RCC 7860 (cell line): ENCODE data around the gene PTPRN2.
"Not testable (repeated sequence)": the region's sequence is repeated elsewhere in the genome, so short reads cannot be mapped to it uniquely, and the experiment has no call there.

Experiments used
- DNase-seq: peaks from one replicate; pipeline ENCODE4 v3.0.0-alpha.2; 2015; ENCODE audit warnings: low spot score
- FAIRE-seq: peaks from 2 replicates; lab custom pipeline; 2012; peaks lifted over from hg19 to GRCh38; lab: Jason Lieb, UNC

Gene PTPRN2

DNA sequence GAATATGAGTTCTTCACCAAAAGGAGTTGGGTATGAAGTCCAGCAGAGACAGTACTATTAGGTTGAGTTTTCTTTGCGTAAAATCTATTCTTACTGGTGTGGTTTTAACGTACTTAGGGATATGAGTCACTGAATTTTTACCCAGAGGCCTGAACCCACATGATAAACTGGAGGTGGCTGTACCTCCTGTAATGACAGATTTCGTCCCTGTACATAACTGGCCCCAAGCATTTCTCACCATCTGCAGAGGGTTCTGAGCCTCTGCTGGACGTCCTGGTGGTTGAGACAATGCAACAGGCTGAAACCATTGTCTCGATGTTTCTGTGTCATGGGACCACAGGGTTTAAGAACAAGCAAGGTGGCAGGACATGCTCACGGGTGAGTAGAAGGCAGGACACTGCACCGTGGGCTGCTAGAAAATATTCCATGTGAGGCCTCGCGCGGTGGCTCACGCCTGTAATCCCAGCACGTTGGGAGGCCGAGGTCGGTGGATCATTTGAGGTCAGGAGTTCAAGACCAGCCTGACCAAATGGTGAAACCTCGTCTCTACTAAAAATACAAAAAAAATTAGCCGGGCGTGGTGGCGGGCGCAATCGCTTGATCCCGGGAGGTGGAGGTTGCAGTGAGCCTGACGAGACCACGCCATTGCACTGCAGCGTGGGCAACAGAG is 1017.0 kb downstream of the PTPRN2 start:
- FAIRE-seq (no peak), DNase-seq (no peak)

DNA sequence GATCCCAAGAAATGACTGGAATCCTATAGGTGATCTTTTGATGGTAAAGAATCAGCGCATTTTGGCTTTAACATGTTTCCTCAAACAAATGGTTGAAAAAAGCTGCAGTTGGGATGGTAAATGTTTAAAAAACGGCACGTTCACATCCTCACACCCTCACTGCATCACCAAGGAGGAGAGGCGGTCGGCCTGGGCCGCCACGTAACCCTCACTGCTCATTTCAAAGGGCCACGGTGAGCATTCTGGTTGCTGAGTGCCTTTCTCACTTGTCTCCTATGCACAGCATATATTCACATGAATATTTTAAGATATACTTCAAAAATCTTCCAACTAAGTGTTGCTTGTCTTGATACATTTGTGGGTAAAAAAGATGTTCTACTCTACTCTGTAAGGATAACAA is 1017.7 kb downstream of the PTPRN2 start:
- FAIRE-seq (no peak), DNase-seq (no peak)

DNA sequence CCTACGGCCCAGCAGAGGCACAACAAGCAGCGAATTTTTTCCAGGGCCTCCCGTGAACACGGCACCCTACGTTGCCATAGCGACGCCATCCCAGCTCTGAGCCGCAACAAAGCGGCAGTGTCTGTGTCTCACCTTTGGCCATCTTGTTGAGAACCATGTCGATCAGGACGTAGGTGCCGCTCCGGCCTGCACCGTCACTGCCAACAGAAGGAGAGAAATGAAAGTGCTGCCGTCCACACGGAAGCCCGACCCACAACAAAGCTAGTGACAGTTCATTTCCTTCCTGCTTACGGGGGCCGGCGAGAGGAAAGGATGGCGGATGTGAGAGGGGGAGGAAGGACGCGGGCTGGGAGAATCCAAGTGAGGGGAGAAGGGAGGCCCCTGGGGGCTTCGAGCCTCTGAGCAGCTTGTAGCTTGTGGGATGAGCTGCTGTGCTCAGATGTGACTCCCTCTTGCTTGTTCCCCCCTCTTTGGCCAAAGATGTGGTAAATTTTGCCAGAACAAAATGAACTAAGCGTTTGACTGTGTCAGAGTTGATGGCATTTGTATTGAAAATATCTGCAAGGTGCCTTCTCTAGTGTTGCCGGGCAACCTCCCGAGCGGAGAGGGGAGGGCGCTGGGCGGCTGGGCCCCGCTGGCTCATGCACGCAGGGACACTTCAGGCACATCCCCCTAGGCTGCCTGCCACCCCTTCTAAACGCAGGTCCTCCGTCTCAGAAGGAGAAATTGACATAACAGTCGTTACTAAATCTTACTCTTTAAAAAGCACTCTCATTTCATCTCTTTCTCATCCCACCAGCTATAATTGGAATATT is 1018.6 kb downstream of the PTPRN2 start:
- DNase-seq (no peak), FAIRE-seq (no peak)

DNA sequence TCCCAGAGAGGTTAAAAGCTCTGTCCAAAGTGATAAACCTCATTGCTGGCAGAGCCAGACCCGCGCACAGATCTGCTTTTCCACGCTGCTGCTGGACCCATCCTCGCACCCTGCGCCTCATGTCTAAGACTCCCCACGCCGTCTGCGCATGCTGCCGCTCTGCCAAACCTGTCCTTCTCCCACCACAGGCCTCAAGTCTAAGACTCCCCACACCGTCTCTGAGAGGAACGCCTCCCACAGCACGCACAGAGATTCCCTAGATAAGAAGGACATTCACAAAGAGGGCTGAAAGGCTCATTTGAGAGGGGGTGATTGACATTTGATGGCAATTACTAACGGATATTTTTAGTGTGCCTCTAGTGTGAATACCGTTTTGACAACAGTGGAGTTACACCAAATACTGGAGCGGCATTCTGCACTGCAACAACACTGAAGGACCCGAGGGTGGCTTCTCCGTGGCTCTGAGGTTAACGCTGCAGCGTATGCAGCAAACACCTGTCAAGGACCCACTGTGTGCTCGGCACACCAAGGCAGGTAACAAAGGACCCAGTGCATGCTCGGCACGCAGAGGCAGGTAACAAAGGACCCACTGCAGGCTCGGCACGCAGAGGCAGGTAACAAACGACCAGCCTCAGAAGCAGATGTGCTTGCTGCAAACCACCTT is 1019.4 kb downstream of the PTPRN2 start:
- FAIRE-seq (no peak), DNase-seq (no peak)

DNA sequence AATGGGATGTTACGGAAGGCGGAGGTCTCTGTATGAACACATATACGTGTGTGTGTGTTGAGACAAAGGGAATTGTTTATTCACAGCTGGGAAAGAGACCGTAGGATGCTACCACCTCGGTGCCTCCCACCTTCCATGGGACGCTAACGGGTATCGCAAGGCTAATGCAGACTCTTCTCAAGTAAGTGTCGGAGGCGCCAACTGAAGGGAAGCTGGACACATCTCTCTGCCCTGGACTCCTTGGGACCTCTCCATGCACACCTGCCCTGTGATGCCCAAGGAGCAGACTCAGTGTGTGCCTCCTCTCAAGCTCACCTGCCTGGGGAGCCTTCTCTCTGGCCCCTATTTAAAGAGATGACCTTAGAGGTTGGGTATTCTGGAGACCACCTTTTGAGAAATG is 1020.0 kb downstream of the PTPRN2 start:
- DNase-seq (no peak), FAIRE-seq (no peak)

DNA sequence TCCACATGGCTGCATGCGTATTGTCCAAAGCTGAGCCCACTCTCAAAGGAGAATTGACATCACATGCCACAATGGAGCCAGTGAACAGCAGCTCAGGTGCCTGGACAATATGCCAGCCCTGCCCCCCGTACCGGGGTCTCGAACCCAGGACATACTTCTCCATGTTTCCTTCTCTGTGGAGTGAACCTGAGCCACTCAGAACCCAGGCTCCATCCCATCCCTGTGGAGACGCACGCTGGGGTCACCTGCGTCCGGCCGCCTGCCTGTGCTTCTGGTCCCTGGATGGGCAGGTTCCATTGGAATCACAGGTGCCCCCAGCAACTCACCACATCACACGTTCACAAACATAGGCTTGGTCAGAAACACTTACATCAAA is 1021.0 kb downstream of the PTPRN2 start:
- FAIRE-seq, result no peak

DNA sequence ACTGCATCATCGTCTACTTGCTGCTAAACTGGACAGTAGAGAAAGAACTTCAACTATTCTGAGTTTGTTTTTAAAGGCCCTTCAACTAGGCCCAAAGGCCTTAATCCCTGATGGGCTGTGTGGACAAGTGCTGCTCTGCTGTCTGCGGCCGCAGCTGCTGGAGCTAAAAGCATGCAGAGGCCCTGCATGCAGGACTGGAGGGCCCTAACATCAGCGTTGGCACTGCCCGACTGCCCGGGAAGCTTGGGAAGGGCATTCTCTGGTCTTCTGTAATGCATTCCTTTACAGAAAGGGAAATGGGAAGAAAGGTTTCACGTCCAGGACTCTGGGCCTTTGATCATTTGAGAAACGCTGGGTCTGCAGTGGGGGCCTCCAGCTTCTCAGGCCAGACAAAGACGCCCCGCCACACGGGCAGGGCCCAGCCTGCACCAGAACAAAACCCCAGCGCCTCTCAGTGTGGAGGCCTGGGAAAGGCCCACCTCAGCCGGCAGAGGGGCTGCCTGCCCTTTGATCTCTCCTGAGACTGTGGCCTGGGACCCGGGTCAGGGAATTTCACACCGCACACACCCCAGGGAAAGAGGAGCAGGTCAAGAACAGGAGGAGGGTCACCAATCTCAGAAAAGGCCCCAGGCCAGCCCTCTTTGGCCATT is 1021.5 kb downstream of the PTPRN2 start:
- FAIRE-seq, result no peak
- DNase-seq, result no peak

More for the DNA sequence above, 1021.0 kb downstream of the PTPRN2 start:
- DNase-seq, result no peak

DNA sequence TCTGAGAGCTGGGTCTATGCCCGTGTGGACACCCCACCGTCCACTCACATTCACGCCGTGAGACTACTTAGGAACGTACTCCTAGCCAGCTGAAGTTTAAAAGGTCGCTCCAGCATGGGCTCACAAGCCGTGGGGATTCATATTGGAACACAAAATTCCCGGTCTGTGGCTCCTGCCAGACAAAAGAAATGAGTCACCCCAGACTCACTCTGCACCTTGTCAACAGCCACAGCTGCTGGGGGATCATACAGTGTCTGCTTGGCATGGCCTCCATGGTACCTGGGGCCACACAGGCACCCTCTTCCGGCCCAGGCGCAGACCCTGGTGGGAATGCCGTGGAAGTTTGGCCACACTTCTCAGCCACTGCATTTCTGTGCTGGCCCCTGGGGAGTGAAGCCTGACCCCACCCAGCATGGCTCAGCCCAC is 1022.4 kb downstream of the PTPRN2 start:
- peak; percentile 49 for DNase-seq
- peak; percentile 12 for FAIRE-seq

DNA sequence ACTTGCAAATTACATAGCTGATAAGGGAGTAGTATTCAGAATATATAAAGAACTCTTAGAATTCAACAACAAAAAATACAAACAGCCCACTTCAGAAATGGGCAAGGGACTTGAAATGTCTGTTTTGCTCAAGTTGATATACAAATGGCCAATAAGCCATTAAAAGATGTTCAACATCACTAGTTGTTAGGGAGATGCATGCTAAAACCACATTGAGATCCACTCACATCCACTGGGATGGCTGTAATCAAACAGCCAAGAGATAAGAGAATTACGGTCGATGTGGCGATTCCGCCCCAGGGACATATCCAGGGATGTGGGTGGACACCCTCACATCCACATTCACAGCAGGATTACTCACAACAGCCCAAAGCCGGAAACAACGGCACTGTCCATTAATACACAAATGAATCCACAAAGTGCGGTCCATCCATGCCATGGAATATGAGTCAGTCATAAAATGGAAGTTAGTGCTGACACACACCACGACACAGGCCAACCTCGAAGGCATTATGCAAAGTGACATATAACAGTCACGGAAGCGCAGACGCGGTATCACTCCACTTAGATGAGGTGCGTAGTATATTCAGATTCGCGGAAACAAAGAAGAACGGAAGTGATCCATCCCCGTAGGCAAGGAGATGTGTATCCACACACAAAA is 1023.0 kb downstream of the PTPRN2 start:
- FAIRE-seq (peak; percentile 93), DNase-seq (peak; percentile 86)

DNA sequence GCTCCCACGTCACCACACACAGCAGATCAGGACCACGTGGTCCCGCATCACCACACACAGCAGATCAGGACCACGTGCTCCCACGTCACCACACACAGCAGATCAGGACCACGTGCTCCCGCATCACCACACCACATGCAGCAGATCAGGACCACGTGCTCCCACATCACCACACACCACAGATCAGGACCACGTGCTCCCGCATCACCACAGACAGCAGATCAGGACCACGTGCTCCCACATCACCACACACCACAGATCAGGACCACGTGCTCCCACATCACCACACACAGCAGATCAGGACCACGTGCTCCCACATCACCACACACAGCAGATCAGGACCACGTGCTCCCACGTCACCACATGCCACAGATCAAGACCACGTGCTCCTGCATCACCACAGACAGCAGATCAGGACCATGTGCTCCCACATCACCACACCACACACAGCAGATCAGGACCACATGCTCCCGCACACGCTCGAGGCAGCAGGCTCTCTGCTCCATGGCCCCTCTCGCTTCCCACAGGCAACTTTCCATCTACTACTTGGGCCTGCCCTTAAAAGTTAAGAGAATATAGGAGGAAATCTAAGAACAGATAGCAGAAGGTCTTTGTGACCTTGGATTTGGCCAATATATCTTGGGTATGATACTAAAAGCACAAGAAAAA is 1024.0 kb downstream of the PTPRN2 start:
- not testable (repeated sequence) for FAIRE-seq, DNase-seq

DNA sequence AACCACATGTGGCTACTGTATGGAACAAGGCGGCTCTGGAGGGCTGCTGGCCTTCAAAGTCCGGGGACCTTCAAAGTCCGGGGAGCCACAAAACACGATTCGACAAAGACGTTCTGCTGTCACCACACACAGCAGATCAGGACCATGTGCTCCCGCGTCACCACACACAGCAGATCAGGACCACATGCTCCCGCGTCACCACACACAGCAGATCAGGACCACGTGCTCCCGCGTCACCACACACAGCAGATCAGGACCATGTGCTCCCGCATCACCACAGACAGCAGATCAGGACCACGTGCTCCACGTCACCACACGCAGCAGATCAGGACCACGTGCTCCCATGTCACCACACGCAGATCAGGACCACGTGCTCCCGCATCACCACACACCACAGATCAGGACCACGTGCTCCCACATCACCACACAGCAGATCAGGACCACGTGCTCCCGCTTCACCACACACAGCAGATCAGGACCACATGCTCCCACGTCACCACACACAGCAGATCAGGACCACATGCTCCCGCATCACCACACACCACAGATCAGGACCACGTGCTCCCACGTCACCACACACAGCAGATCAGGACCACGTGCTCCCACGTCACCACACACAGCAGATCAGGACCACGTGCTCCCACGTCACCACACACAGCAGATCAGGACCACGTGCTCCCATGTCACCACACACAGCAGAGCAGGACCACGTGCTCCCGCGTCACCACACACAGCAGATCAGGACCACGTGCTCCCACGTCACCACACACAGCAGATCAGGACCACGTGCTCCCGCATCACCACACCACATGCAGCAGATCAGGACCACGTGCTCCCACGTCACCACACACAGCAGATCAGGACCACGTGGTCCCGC is 1024.9 kb downstream of the PTPRN2 start:
- DNase-seq, FAIRE-seq: not testable (repeated sequence)

DNA sequence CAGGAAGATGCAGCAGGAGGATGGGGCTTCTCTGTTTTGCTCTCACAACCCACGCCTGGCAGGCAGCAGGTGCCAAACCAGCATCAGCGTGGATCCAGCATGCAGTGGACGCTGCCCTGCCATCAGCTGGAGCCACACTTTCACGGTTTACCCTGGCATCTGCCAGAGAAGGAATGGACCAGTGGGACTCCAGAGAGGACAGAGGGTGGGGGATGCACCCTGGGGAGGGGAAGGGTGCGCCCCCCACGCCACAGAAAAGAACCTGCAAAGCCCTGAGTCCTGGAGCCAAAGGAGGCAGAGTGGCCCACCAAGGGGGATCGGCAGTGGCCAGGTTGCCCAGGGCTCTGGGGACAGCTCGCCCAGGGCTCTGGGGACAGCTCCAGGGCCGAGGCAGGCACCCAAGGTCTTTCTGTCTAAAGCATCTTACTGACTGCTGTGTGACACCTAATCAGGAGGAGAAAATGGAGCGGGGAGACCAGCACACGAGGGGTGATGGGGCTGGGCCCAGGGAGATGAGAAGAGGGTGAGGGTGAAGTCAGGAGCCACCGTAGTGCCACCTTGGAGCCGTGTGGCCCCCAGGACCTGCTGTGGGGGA is 1025.7 kb downstream of the PTPRN2 start:
- DNase-seq (no peak), FAIRE-seq (no peak)

DNA sequence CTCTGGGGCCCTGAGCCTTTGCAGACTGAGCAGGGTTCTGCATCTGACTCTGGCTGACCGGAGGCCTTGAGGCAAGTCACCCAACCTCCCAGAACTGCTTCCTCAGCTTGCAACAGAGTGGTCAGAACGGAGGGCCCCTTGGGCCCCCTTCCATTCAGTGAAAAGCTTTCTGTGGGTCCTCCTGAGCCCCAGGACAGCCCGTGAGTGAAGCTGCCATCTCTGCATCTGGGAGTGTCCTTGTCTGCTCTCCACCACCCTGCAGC is 1026.2 kb downstream of the PTPRN2 start:
- FAIRE-seq (no peak), DNase-seq (no peak)

DNA sequence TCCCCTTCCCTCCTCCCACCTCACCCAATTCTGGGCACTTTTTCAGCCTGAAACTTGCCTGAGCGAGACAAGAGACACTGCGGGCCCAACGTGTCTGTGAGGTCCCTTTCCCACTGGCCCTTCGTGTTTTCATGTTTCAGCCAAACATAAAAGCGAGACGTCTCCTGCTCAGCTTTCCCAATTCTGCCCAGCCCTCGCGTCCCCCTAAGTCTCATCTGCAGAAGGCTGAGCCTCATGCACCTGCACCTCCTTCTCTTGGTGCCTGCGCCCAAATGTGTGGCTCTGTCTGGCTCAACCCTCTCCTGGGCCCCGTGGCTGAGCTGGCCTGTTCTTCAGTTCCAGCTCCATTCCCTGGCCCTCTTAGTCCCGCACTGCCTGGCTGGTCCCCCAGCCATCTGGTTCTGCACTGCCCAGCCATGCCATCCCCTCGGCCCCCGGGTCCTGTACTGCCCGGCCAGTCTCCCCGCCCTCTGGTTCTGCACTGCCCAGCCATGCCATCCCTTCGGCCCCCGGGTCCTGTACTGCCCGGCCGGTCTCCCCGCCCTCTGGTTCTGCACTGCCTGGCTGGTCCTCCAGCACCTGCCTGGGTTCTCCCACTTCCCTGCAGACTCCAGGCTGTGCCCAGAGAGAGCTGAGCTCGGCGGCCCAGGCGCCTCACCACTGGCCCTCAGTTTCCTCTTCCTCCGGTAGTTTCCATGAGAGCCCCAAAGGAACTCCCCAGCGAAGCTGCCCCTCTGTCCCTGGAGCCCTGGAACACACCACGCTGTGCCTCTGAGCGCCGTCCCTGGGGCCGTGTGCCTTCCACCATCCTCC is 1026.7 kb downstream of the PTPRN2 start:
- FAIRE-seq (no peak), DNase-seq (no peak)

DNA sequence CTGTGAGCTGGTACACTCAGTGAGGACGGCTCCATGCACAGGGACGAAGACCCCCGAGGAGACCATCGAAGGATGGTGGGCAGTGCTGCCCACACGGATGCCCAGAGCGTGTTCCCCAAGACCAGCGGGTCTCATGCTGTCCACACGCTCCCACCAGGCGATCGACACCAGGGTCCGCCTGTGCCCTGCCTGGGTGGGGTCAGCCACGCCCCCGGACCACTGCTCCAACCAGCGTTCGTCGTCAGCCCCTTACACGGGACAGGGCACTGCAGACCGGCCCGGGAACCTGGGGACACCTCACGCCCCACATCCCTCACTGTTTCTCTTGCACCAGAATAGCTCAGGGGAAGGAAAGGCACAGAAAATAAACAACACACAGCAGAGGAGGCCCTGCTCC is 1027.4 kb downstream of the PTPRN2 start:
- FAIRE-seq, result no peak
- DNase-seq, result no peak

DNA sequence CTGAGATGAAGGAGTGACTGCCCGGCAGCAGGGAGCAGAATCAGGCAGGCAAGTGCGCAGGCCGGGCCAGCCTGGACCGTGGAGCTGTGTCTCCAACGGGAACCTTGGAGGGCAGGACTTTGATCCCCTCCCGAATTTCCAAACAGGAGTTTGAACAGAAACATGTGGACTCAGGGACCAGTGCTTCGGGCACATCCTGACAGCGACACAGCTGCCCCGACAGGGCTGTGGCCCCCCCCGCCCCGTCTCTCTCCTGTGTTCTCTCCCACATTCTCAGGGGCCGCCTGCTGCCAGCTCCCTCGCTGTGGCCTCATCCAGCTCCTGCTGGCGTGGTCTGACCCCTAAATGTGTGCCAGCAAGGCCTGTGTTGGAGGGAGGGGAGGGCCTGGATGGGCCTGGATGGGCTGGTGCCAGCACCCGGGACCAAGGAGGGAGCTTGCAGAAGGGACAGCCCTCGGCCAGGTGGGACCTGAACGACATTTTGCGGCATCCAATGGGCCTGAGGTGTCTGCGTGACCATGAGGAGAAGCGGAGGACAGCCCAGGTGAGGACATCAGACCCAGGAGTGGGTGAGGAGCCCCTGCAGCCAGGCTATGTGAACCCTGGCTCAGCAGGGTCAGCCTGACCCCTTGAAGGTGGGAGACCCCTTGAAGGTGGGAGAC is 1027.9 kb downstream of the PTPRN2 start:
- DNase-seq, result no peak
- no peak for FAIRE-seq

DNA sequence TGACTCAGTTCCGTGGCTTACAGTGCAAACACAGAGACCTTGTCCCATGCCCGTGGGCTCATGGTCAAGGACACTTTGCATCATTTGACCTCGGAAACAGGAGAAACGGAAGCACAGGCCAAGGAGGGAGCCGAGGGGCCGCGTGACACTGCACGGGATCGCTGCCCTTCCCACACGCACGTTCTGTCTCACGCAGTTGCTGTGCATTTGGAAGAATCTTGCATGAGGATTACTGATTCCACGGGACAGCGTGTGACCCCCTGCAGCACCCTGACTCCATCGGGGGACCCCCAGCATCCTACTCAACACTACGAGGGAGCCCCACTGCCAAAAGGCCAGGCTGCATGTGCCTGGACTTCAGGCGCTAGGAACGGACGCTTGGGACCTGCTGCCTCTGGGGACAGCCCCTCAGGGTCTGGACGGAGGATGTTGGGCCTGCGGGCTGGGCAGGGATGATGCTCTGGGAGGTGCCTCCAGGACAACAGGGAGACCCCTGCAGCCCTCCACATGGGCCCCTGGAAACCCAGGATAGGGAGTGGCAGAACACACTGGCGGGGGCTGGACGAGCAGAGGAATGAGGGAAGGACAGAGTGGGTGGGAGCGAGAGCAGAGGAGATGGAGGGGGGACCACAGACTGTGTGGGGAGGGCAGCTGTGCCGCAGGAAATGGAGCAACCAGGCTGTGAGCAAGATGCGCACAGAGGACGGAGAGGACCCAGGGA is 1028.6 kb downstream of the PTPRN2 start:
- FAIRE-seq (no peak), DNase-seq (no peak)
